VCaP (cell line): ENCODE results near the gene OGFOD3.

Experiments used
- H3K27ac ChIP-seq: fragments of 450-650 bp; 2 replicates; pipeline ENCODE4 v1.5.1; 2017
- CTCF ChIP-seq: fragments of 450-650 bp; conservative IDR thresholded peaks from 2 replicates; pipeline ENCODE4 v1.5.1; 2017; ENCODE audit warnings: mild to moderate bottlenecking, moderate library complexity

Gene OGFOD3, protein sequence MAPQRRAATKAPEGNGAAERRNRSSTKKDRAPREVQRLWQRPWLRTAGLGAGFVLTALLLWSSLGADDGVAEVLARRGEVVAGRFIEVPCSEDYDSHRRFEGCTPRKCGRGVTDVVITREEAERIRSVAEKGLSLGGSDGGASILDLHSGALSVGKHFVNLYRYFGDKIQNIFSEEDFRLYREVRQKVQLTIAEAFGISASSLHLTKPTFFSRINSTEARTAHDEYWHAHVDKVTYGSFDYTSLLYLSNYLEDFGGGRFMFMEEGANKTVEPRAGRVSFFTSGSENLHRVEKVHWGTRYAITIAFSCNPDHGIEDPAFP

GRCh38 chr17:82418001-82418986 lies at the start of gene OGFOD3, which contains the start of gene HEXD:
Gene OGFOD3, minus strand, starts transcription at chr17:82418586. Its CDS starts 101 bp downstream, at chr17:82418485.
Gene HEXD, plus strand, starts transcription at chr17:82418347. Its CDS starts 1,453 bp downstream, at chr17:82419800.
- H3K27ac ChIP-seq: peak within 1 kb of the TSS; percentile 91
- no peak for TF ChIP-seq CTCF

GRCh38 chr17:82465023-82465603 lies 46.7 kb upstream of the OGFOD3 start:
- no peak for TF ChIP-seq CTCF
- H3K27ac ChIP-seq: no peak overlapping the region

DNA sequence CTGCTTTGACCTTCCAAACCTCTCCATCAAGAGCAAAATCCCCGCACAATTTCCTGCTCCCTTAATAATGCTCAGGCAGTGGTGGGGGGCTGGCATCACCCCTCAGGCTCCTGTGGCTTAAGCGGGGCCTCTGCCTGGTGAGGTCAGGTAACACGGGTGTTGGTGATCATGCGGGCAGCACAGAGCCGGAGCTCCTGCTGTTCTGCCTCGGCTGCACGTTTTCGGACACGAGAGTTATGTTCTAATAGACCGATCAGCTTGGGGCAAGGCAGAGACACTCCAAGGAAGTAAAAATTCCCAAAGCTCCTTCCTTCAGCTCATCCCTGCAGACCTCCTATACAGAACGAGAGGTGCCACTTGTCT lies 46.2 kb upstream of the OGFOD3 start:
- TF ChIP-seq CTCF: no peak
- H3K27ac ChIP-seq: no peak overlapping the region

- H3K27ac ChIP-seq: no peak overlapping the region
- TF ChIP-seq CTCF: no peak
These were observed 45.7 kb upstream of the OGFOD3 start for GRCh38 chr17:82463925-82464566.

DNA sequence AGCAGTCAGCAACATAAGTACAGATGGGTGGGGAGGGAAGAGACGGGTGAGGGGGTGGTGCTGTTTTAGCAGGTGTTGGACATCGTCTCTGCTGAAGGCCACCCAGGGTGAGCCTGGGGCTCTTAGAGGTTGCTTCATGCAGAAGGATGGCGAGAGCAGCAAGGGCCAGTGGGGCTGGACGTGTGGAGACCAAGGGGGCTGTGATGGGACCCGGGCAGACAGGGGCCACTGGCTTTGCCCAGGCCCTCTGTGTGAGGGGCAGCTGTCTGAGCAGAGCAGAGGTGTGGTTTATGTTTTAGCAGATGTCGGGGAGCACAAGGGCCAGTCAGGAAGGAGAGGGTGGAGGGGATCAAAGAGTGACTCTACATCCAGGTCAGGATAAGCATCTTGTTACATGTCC lies 45.0 kb upstream of the OGFOD3 start:
- no peak overlapping the region for H3K27ac ChIP-seq
- no peak for TF ChIP-seq CTCF

DNA sequence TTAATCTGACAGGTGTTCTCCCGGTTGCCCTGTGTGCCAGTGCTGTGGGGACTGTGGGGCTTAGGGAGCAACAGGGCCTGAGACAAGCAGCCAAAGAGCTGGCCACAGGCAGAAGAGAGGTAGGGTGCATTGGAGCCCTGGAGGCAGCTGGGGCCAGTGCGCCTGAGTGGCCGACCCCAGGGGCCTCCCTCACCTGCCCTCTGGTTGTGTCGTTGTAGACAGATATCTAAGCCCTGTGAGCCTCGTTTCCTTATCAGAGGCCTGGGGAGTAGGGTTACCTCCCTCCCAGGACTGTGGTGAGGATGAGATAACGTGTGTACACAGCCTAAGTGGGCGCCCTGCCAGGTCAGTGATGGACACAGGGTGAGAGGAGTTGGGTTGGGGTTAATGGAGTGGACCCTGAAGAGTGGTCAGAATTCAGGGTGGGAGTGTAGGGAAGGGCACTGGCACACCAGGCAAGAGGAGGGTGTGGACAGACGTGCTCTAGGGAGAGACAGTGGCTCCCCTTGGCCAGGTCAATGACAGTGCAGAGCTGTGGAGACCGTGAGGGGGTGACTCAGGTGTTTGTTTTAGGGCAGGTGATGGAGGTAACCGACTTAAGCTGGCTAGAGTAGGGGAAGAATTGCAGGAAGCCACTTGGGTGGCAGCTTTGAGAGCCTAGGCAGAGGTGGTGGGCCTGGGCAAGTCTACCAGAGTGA lies 43.6 kb upstream of the OGFOD3 start:
- TF ChIP-seq CTCF: no peak
- H3K27ac ChIP-seq: peak overlapping the region; percentile 23; the same call in 1 of the 2 replicates

GRCh38 chr17:82459936-82460335 lies 41.5 kb upstream of the OGFOD3 start:
- peak overlapping the region; percentile 100 for H3K27ac ChIP-seq
